Measurements from ENCODE around the gene LAD1.

DNA sequence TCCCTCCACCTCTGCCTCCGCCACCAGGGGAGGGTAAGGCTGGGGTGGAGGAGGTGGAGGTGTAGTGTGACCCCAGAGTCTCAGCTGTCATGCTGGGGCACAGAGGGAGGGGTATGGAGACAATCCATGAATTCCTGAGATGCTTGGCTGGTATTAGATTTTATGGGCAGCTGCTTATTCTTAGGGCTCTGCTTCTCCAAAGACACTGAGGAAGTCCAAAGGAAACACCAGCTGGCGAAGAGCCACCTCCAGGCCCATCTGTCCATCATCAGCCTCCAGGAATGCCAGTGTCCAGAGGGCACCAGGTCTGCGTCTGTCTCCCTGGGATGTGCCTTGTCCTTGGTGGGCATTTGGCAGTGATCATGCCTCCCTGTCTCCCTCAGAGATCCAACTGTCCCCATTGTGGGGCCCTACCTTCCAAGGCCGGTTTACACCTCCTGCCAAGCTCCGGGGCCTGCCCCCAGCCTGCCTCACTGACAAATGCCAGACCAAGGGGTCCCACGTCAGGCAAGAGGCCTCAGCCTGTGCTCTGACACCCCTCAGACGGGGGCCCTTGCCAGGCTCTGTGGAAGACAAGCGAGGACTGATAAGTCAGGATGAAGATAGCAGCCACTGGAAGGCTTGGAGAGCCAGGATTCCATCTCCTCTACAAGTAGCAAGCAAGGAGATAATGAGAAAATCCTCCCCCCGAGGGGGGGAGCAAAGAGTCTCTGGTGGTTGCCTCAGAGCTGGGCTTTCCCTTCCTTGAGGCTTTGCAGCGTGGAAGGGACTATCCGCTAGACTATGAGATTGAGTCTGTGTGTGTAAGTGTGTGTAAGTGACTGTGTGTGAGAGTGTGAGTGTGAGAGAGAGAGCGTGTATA is 20.9 kb upstream of the LAD1 start:
- TF ChIP-seq, protein P1, sequence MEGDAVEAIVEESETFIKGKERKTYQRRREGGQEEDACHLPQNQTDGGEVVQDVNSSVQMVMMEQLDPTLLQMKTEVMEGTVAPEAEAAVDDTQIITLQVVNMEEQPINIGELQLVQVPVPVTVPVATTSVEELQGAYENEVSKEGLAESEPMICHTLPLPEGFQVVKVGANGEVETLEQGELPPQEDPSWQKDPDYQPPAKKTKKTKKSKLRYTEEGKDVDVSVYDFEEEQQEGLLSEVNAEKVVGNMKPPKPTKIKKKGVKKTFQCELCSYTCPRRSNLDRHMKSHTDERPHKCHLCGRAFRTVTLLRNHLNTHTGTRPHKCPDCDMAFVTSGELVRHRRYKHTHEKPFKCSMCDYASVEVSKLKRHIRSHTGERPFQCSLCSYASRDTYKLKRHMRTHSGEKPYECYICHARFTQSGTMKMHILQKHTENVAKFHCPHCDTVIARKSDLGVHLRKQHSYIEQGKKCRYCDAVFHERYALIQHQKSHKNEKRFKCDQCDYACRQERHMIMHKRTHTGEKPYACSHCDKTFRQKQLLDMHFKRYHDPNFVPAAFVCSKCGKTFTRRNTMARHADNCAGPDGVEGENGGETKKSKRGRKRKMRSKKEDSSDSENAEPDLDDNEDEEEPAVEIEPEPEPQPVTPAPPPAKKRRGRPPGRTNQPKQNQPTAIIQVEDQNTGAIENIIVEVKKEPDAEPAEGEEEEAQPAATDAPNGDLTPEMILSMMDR (conservative IDR thresholded peaks at IDR 0.05 in 1 of 2, IDR thresholded peaks at IDR 0.05 in 1 of 2; ENCODE audit: low read depth in 1 of 2, low read length in 2 of 2), result no peak
- no peak for TF ChIP-seq EZH2 (IDR thresholded peaks at IDR 0.05; ENCODE audit: low read length, missing control alignments)

Measured in fibroblast of lung (primary cell).